GM23248 (cell line): ENCODE measurements around the gene ZNF329. TPM values are rescaled to one million over a fixed set of nuclear protein-coding genes. Genes with fewer than 3 reads are reported as not detected.

Source experiments
- DNase-seq: peaks from one replicate; pipeline ENCODE4 v3.0.0-alpha.2; 2015
- H2AFZ ChIP-seq: fragments of 200-600 bp; sonication (generic); 2 replicates; pipeline ENCODE4 v1.6.1; 2016; ENCODE audit warnings: antibody characterized with exemption
- H3F3A ChIP-seq: fragments of 200-600 bp; sonication (generic); 2 replicates; pipeline ENCODE4 v1.6.1; 2016; ENCODE audit warnings: mild to moderate bottlenecking, antibody characterized with exemption, mixed run types; ENCODE audit not compliant: insufficient read depth
- H3K27ac ChIP-seq: fragments of 200-600 bp; sonication (generic); 2 replicates; pipeline ENCODE4 v1.5.1; 2016; ENCODE audit warnings: mild to moderate bottlenecking
- H3K27me3 ChIP-seq: fragments of 200-600 bp; sonication (generic); replicated peaks from 2 replicates; pipeline ENCODE4 v1.6.1; 2016; ENCODE audit warnings: mild to moderate bottlenecking; ENCODE audit not compliant: insufficient read depth
- H3K36me3 ChIP-seq: fragments of 200-600 bp; sonication (generic); 2 replicates; pipeline ENCODE4 v1.6.1; 2016; ENCODE audit warnings: low read depth, mild to moderate bottlenecking
- H3K4me1 ChIP-seq: fragments of 200-600 bp; sonication (generic); 2 replicates; pipeline ENCODE4 v1.6.1; 2016; ENCODE audit warnings: mild to moderate bottlenecking; ENCODE audit not compliant: insufficient read depth
- H3K4me2 ChIP-seq: fragments of 200-600 bp; sonication (generic); one replicate; pipeline ENCODE4 v1.6.1; 2016; ENCODE audit warnings: mild to moderate bottlenecking; ENCODE audit not compliant: unreplicated experiment
- H3K4me3 ChIP-seq: fragments of 200-600 bp; sonication (generic); 2 replicates; pipeline ENCODE4 v1.5.1; 2016; ENCODE audit warnings: mild to moderate bottlenecking
- H3K79me2 ChIP-seq: fragments of 200-600 bp; sonication (generic); 2 replicates; pipeline ENCODE4 v1.6.1; 2016; ENCODE audit warnings: mild to moderate bottlenecking; ENCODE audit not compliant: insufficient read depth
- H3K9ac ChIP-seq: fragments of 200-600 bp; sonication (generic); 2 replicates; pipeline ENCODE4 v1.6.1; 2016; ENCODE audit warnings: mild to moderate bottlenecking
- H3K9me2 ChIP-seq: fragments of 200-600 bp; sonication (generic); 2 replicates; pipeline ENCODE4 v1.6.1; 2016; ENCODE audit warnings: mixed run types, mild to moderate bottlenecking, moderate library complexity; ENCODE audit not compliant: insufficient read depth
- H3K9me3 ChIP-seq: fragments of 200-600 bp; sonication (generic); one replicate; pipeline ENCODE4 v1.6.1; 2017; ENCODE audit warnings: low read depth
- H4K20me1 ChIP-seq: fragments of 200-600 bp; sonication (generic); 2 replicates; pipeline ENCODE4 v1.6.0; 2016; ENCODE audit not compliant: insufficient read depth
- EZH2 ChIP-seq: fragments of 200-600 bp; sonication (generic); IDR thresholded peaks from 2 replicates; pipeline ENCODE4 v1.6.1; 2018; ENCODE audit warnings: antibody characterized with exemption, mild to moderate bottlenecking; ENCODE audit not compliant: insufficient read depth, poor library complexity, severe bottlenecking
- EZH2phosphoT487 ChIP-seq: fragments of 200-600 bp; sonication (generic); IDR thresholded peaks from 2 replicates; pipeline ENCODE4 v1.6.1; 2018; ENCODE audit warnings: antibody characterized with exemption, moderate library complexity, mild to moderate bottlenecking, low read depth; ENCODE audit not compliant: insufficient read depth
- WGBS, 2 experiments: methylation state at CpG; one replicate each; pipeline ENCODE4 v1.1.6; 2015 to 2017; ENCODE audit warnings: low lambda C conversion rate in 2 of 2, low coverage in 1 of 2; ENCODE audit errors: missing lambda C conversion rate in 2 of 2; 5-methylcytosine and 5-hydroxymethylcytosine counted together
- in situ Hi-C: fragments of 300-500 bp; cut with MboI; formaldehyde crosslinking; loops from 2 replicates; pipeline ENCODE4 v1.15.0; 2020
- polyA plus RNA-seq: library from polyadenylated mRNA; unstranded; fragments of >200 nt; fragmentation: Nextera tagmentation; extraction: Ambion mirVana; gene quantifications from 2 replicates; pipeline ENCODE4 v1.2.1, GENCODE V29; 2016
- total RNA-seq: library from RNA; depleted of rRNA; stranded (reverse); fragments of >200 nt; shearing (Covaris generic); gene quantifications from 2 replicates; pipeline ENCODE4 v1.2.3, GENCODE V29; 2014

The ZNF329 gene
- total and polyA plus RNA-seq, 2 experiments from 2014 or later, result 1.7 to 15.1 TPM

DNA sequence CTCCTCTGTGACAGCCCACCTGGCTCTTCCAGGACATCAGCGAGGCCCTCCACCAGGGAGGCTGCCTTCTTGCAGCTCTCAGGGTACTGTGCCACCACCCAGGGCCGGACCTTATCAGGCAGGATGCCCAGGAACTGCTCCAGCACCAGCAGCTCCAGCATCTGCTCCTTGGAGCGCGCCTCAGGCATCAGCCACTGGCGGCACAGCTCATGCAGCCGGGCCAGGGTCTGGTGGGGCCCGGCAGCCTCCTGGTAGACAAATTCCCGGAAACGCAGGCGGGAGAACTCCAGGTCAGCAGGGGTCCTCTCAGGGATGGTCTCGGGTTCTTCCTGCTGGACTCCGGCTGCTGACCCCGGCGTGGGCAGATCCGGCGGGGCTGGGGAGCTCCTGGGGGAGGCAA is 60.7 kb downstream of the ZNF329 start:
- Histone ChIP-seq H3K79me2 (no peaks in the 10 kb centered on the region), H3K4me1 (no peaks in the 10 kb centered on the region), H3K27ac (no peak overlapping the region), H2AFZ (no peak overlapping the region), H3K4me2 (no peak overlapping the region), H3K9me3 (no peaks in the 10 kb centered on the region), H3K4me3 (no peak overlapping the region), H3K9ac (no peak overlapping the region), H3K9me2 (no peaks in the 10 kb centered on the region), H3F3A (no peaks in the 10 kb centered on the region), H4K20me1 (no peaks in the 10 kb centered on the region), H3K27me3 (no peaks in the 10 kb centered on the region), H3K36me3 (no peaks in the 10 kb centered on the region; the same call in 1 of the 2 replicates)
- DNase-seq, result no peak
- 90 to 91% methylated on average over 15 to 16 of the region's 16 CpGs for WGBS, 2 experiments
- in situ Hi-C loops, result no loop called here
- no peak for TF ChIP-seq EZH2phosphoT487
- TF ChIP-seq EZH2, result no peak

DNA sequence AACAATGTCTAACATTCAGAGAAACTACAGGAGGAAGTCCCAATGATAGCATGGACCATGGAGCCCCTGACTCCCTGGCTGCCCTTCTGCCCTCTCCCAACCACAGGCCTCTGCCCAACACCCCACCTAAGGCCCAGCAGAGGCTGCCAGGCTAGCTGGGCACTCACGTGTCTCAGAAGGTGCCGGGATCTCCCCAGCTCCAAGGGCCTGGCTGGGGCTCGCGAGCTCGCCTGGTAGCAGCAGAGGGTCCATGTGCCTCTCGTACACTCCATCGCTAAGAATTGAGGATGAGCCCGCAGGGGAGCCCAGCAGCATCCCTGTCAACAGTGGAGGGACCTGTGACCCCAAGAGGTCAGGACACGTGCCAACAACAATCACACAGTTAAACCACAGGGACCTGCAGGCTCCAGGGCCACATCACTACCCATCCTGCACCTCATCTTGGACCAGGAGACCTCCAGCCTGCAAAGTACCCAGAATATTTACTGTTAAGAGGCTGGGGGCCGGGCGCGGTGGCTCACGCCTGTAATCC is 62.0 kb downstream of the ZNF329 start:
- Histone ChIP-seq H3K9me3 (no peaks in the 10 kb centered on the region), H3K79me2 (no peaks in the 10 kb centered on the region), H3K4me2 (no peak overlapping the region), H3K4me3 (no peak overlapping the region), H3K4me1 (no peaks in the 10 kb centered on the region), H3F3A (no peaks in the 10 kb centered on the region), H4K20me1 (no peaks in the 10 kb centered on the region), H3K9me2 (no peaks in the 10 kb centered on the region), H3K36me3 (no peaks in the 10 kb centered on the region; the same call in 1 of the 2 replicates), H2AFZ (no peak overlapping the region), H3K27ac (no peak overlapping the region), H3K27me3 (no peaks in the 10 kb centered on the region), H3K9ac (no peak overlapping the region)
- in situ Hi-C loops, result no loop called here
- no peak for DNase-seq
- 95 to 96% methylated on average over 13 of the region's 13 CpGs for WGBS, 2 experiments
- no peak for TF ChIP-seq EZH2
- no peak for TF ChIP-seq EZH2phosphoT487

- H3K9me3 ChIP-seq, result no peaks in the 10 kb centered on the region
- no peaks in the 10 kb centered on the region for H3K4me1 ChIP-seq
- H3K9ac ChIP-seq, result no peak overlapping the region
- H3K27me3 ChIP-seq, result no peaks in the 10 kb centered on the region
- no peak for DNase-seq
- H3K27ac ChIP-seq, result no peak overlapping the region
- no peaks in the 10 kb centered on the region; the same call in 1 of the 2 replicates for H3K36me3 ChIP-seq
- no peak for TF ChIP-seq EZH2phosphoT487
- no peak for TF ChIP-seq EZH2
- H3K4me3 ChIP-seq, result no peak overlapping the region
- no peaks in the 10 kb centered on the region for H3F3A ChIP-seq
- H3K4me2 ChIP-seq, result no peak overlapping the region
- H3K79me2 ChIP-seq, result no peaks in the 10 kb centered on the region
- H3K9me2 ChIP-seq, result no peaks in the 10 kb centered on the region
- H2AFZ ChIP-seq, result no peak overlapping the region
- H4K20me1 ChIP-seq, result no peaks in the 10 kb centered on the region
- 86 to 88% methylated on average over 22 to 23 of the region's 23 CpGs for WGBS, 2 experiments
- in situ Hi-C loops, result no loop called here
These were observed 63.5 kb downstream of the ZNF329 start for GRCh38 chr19:58086825-58087710.

DNA sequence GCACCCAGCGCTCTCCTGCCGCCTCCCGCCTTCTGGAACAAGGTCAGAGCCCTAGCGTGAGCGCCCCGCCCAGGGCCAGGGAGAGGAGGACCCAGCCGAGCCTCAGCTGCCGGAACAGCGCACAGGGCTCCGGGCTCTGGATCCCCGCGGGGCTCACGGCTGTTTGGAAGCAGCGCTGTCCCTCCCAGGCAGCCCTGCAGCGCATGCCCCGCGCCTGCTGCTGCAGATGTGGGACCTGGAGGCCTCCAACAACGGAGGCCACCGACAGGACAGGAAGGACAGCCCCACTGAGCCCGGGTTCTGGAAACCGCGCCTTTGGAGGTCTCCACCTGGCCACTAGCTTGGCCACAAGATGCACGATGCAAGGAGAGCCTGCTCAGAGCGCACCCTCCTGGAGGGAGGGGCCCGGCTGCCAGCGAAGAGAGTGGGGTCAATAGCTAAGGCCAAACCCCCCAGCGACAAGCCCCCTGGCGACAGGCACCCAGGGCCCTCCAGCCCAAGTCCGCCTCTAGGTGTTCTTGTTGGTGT is 65.2 kb downstream of the ZNF329 start:
- Histone ChIP-seq H3K4me2 (no peak overlapping the region), H3K9ac (no peak overlapping the region), H3K9me3 (no peaks in the 10 kb centered on the region), H3K27ac (no peak overlapping the region), H3F3A (no peaks in the 10 kb centered on the region), H2AFZ (no peak overlapping the region), H3K4me3 (no peak overlapping the region), H3K79me2 (no peaks in the 10 kb centered on the region), H3K9me2 (no peaks in the 10 kb centered on the region), H3K4me1 (no peaks in the 10 kb centered on the region), H4K20me1 (no peaks in the 10 kb centered on the region), H3K27me3 (no peaks in the 10 kb centered on the region), H3K36me3 (no peaks in the 10 kb centered on the region; the same call in 1 of the 2 replicates)
- 90 to 93% methylated on average over 27 to 29 of the region's 29 CpGs for WGBS, 2 experiments
- TF ChIP-seq EZH2phosphoT487, result no peak
- TF ChIP-seq EZH2, result no peak
- in situ Hi-C loops, result no loop called here
- DNase-seq, result no peak
